OCI-LY1 (cell line): ENCODE measurements around the gene C1QTNF3.

Source experiments
- H2AFZ ChIP-seq: fragments of 200-600 bp; sonication (generic), shearing (Covaris generic); 2 replicates; pipeline ENCODE4 v1.6.0; 2014; ENCODE audit warnings: antibody characterized with exemption, mild to moderate bottlenecking, low read length
- H3F3A ChIP-seq: fragments of 200-600 bp; sonication (generic), shearing (Covaris generic); 2 replicates; pipeline ENCODE4 v1.6.0; 2014; ENCODE audit warnings: mild to moderate bottlenecking, antibody characterized with exemption, low read length, moderate library complexity; ENCODE audit not compliant: insufficient read depth
- H3K27ac ChIP-seq: fragments of 200-600 bp; sonication (generic); 2 replicates; pipeline ENCODE4 v1.5.1; 2014; ENCODE audit warnings: low read length, mixed run types, mild to moderate bottlenecking, low read depth; ENCODE audit not compliant: poor library complexity, severe bottlenecking
- H3K27me3 ChIP-seq: fragments of 200-600 bp; sonication (generic); 2 replicates; pipeline ENCODE4 v1.6.0; 2014; ENCODE audit warnings: antibody characterized with exemption, mild to moderate bottlenecking, low read length, moderate library complexity; ENCODE audit not compliant: insufficient read depth
- H3K36me3 ChIP-seq: fragments of 200-600 bp; sonication (generic); 2 replicates; pipeline ENCODE4 v1.6.1; 2014; ENCODE audit warnings: mild to moderate bottlenecking, antibody characterized with exemption, low read length, moderate library complexity, mixed read lengths; ENCODE audit not compliant: insufficient read depth
- H3K4me1 ChIP-seq: fragments of 200-600 bp; sonication (generic); 2 replicates; pipeline ENCODE4 v1.5.1; 2014; ENCODE audit warnings: mild to moderate bottlenecking, low read length, moderate library complexity; ENCODE audit not compliant: insufficient read depth, severe bottlenecking
- H3K4me2 ChIP-seq: fragments of 200-600 bp; sonication (generic), shearing (Covaris generic); 2 replicates; pipeline ENCODE4 v1.6.1; 2014; ENCODE audit warnings: low read length
- H3K4me3 ChIP-seq: fragments of 200-600 bp; sonication (generic); 2 replicates; pipeline ENCODE4 v1.5.1; 2014; ENCODE audit warnings: low read length, low read depth, mild to moderate bottlenecking, mixed read lengths; ENCODE audit not compliant: poor library complexity, severe bottlenecking
- H3K79me2 ChIP-seq: fragments of 200-600 bp; shearing (Covaris generic); 2 replicates; pipeline ENCODE4 v1.6.1; 2016; ENCODE audit warnings: mixed run types, low read length, mixed read lengths; ENCODE audit not compliant: insufficient read depth
- H3K9ac ChIP-seq: fragments of 200-600 bp; sonication (generic), shearing (Covaris generic); 2 replicates; pipeline ENCODE4 v1.6.1; 2014; ENCODE audit warnings: mild to moderate bottlenecking, low read length, mixed read lengths
- H3K9me2 ChIP-seq: fragments of 200-600 bp; sonication (generic), shearing (Covaris generic); 2 replicates; pipeline ENCODE4 v1.6.1; 2014; ENCODE audit warnings: low read depth, mild to moderate bottlenecking, low read length, mixed read lengths
- H3K9me3 ChIP-seq: fragments of 200-600 bp; shearing (Covaris generic); 2 replicates; pipeline ENCODE4 v1.6.1; 2014; ENCODE audit warnings: low read length, mixed read lengths
- H4K20me1 ChIP-seq: fragments of 200-600 bp; sonication (generic), shearing (Covaris generic); 2 replicates; pipeline ENCODE4 v1.6.0; 2016; ENCODE audit warnings: mild to moderate bottlenecking, low read length; ENCODE audit not compliant: insufficient read depth
- EZH2 ChIP-seq: fragments of 200-600 bp; sonication (generic), shearing (Covaris generic); IDR thresholded peaks from 2 replicates; pipeline ENCODE4 v1.8.0; 2017; ENCODE audit warnings: borderline replicate concordance, mixed run types, mild to moderate bottlenecking, antibody characterized with exemption, low read length, moderate library complexity, mixed read lengths
- TF ChIP-seq, protein P1 (sequence below): fragments of 200-600 bp; sonication (generic), shearing (Covaris generic); IDR thresholded peaks from 2 replicates; pipeline ENCODE4 v1.5.1; 2017; ENCODE audit warnings: mild to moderate bottlenecking, antibody characterized with exemption, low read length, moderate library complexity, mixed read lengths

The C1QTNF3 gene

DNA sequence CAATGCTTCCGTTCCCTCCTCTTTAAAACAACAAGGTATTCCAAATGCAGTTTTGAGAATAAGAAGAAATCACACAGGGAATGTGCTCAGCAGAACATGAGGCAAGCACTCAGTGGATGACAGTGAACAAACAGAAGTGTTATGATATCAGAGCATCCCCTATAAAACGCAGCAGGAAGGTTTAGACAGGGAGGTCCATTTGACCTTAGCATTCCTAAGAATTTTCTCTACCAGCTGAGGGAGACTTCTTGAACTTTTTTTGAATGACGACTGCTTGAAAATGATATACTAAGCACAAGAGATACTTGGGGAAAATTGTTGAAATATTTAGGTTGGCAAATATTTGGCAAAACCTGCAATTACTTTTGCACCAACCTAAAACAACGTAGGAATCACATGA, 39.1 kb downstream of the C1QTNF3 start:
- Histone ChIP-seq H3K4me2 (no peak overlapping the region), H4K20me1 (no peaks in the 10 kb centered on the region), H3K4me3 (no peak overlapping the region), H2AFZ (no peak overlapping the region), H3K27me3 (no peaks in the 10 kb centered on the region), H3K27ac (no peak overlapping the region), H3K79me2 (no peaks in the 10 kb centered on the region), H3K36me3 (no peaks in the 10 kb centered on the region), H3K9ac (no peak overlapping the region), H3K4me1 (peaks cover 15% of the 10 kb centered on the region), H3K9me3 (no peaks in the 10 kb centered on the region), H3F3A (no peaks in the 10 kb centered on the region), H3K9me2 (no peaks in the 10 kb centered on the region)
- TF ChIP-seq, protein P1, sequence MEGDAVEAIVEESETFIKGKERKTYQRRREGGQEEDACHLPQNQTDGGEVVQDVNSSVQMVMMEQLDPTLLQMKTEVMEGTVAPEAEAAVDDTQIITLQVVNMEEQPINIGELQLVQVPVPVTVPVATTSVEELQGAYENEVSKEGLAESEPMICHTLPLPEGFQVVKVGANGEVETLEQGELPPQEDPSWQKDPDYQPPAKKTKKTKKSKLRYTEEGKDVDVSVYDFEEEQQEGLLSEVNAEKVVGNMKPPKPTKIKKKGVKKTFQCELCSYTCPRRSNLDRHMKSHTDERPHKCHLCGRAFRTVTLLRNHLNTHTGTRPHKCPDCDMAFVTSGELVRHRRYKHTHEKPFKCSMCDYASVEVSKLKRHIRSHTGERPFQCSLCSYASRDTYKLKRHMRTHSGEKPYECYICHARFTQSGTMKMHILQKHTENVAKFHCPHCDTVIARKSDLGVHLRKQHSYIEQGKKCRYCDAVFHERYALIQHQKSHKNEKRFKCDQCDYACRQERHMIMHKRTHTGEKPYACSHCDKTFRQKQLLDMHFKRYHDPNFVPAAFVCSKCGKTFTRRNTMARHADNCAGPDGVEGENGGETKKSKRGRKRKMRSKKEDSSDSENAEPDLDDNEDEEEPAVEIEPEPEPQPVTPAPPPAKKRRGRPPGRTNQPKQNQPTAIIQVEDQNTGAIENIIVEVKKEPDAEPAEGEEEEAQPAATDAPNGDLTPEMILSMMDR, result no peak
- TF ChIP-seq EZH2, result no peak

DNA sequence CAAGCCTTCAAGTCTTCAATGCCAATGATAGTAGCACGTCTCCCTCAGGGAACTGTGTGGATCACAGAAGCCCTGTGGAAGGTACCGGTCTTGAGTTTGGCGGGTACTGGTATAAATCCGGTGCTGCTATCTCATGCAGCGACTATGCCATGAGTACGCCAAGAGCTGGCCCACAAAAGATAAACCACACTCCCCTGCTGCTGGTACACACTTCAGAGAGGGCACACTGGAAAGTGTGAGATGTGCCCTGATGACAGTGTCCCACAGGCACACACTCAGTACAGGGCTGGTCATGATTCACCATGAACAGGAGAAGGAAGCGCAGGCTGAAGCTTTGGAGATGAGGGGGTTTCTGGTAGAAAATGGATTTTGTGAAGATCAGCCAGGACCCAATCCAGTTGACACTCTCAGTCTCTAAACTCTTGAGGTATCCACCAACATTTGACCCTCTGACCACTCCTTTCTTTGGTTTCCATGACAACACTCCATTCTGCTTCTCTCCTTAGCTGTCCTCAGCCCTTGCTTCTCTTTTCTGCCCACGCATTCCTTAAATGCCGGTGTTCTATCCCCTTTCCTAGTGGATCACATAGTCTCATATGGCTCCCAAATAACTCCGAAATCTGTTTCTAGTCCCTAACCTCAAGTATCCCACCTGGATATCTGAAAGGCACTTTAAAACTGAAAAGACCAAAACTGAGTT, 40.2 kb downstream of the C1QTNF3 start:
- Histone ChIP-seq H3K36me3 (no peaks in the 10 kb centered on the region), H3F3A (no peaks in the 10 kb centered on the region), H3K9ac (no peak overlapping the region), H3K4me3 (no peak overlapping the region), H2AFZ (no peak overlapping the region), H3K79me2 (no peaks in the 10 kb centered on the region), H3K9me3 (no peaks in the 10 kb centered on the region), H3K9me2 (no peaks in the 10 kb centered on the region), H3K4me1 (peaks cover 9% of the 10 kb centered on the region), H4K20me1 (no peaks in the 10 kb centered on the region), H3K27ac (no peak overlapping the region), H3K4me2 (no peak overlapping the region), H3K27me3 (no peaks in the 10 kb centered on the region)
- TF ChIP-seq EZH2, result no peak

GRCh38 chr5:34001241-34001841, 41.7 kb downstream of the C1QTNF3 start:
- Histone ChIP-seq H3K27me3 (no peaks in the 10 kb centered on the region), H3K27ac (no peak overlapping the region), H3K4me2 (no peak overlapping the region), H3K4me1 (no peaks in the 10 kb centered on the region), H3K4me3 (no peak overlapping the region), H3K36me3 (no peaks in the 10 kb centered on the region), H3F3A (no peaks in the 10 kb centered on the region), H4K20me1 (no peaks in the 10 kb centered on the region), H3K9ac (no peak overlapping the region), H3K79me2 (no peaks in the 10 kb centered on the region), H3K9me3 (no peaks in the 10 kb centered on the region), H2AFZ (no peak overlapping the region), H3K9me2 (no peaks in the 10 kb centered on the region)
- TF ChIP-seq, protein P1, result no peak
- no peak for TF ChIP-seq EZH2

DNA sequence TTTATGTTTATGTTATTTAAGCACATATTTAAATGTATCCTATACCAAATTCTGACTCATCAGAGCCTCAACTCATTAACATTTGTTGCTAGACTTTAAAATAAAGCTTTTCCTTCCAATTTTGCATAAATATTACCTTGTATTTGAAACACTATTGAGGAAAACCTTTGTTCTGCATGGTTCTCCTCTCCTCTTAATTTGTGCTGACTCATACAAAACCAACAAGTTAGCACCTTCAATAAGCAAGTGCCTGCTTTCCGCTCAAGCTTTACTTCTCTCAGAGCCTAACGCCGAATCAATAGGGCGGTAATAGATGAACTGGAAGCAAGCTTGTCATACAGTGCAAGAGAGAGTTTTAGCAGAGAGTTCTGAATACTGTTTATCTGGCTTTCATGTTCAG, 43.0 kb downstream of the C1QTNF3 start:
- no peak overlapping the region for H3K9ac ChIP-seq
- H3K4me1 ChIP-seq, result no peaks in the 10 kb centered on the region
- no peaks in the 10 kb centered on the region for H4K20me1 ChIP-seq
- no peaks in the 10 kb centered on the region for H3K9me3 ChIP-seq
- TF ChIP-seq EZH2, result no peak
- TF ChIP-seq, protein P1, result no peak
- H3K4me2 ChIP-seq, result no peak overlapping the region
- H3K27me3 ChIP-seq, result no peaks in the 10 kb centered on the region
- no peak overlapping the region for H2AFZ ChIP-seq
- H3F3A ChIP-seq, result no peaks in the 10 kb centered on the region
- H3K27ac ChIP-seq, result no peak overlapping the region
- H3K9me2 ChIP-seq, result no peaks in the 10 kb centered on the region
- H3K4me3 ChIP-seq, result no peak overlapping the region
- H3K79me2 ChIP-seq, result no peaks in the 10 kb centered on the region
- H3K36me3 ChIP-seq, result no peaks in the 10 kb centered on the region
